ENCODE data around the gene NKPD1.

DNA sequence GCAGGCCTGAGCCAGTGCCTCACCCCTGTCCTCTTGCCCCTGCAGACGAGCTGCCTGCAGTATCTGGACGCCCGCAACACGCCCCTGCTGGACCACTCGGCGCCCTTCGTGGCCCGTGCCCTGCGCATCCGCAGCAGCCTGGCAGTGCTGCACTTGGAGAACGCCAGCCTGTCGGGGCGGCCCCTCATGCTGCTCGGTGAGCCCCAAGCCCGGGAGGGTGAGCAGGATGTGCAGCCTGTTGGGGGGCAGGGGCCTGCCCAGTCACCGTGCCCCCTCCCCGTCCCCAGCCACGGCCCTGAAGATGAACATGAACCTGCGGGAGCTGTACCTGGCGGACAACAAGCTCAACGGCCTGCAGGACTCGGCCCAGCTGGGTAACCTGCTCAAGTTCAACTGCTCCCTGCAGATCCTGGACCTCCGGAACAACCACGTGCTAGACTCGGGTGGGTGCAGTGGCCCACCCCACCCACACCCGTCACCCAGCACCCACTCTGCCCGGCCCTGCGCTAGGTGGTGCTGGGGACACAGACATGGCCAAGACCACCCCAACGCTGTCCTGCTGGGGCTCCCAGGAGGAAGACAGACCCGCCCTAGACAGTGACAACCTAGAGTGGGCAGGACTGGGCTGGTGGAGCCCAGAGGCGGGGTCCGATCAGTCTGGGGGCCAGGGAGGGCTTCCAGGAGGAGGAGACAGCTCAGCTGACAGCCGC lies 18.6 kb downstream of the NKPD1 start:
- no peak for TF ChIP-seq POLR2AphosphoS5 (IDR thresholded peaks at IDR 0.05; ENCODE audit: low read depth, low read length)
- no peak for TF ChIP-seq POLR2A (IDR thresholded peaks at IDR 0.05; ENCODE audit: low read depth, low read length)

All from GM12891 (cell line).